ENCODE measurements around the gene CCT6A. TPM values are rescaled to one million over a fixed set of nuclear protein-coding genes. Genes with fewer than 3 reads are reported as not detected.

The CCT6A gene
- total and polyA plus RNA-seq, 9 of the 15 experiments (the other 6 are each of a cell fraction or from before 2014, with no cell fraction given): 244 to 708 (median 387) TPM

DNA sequence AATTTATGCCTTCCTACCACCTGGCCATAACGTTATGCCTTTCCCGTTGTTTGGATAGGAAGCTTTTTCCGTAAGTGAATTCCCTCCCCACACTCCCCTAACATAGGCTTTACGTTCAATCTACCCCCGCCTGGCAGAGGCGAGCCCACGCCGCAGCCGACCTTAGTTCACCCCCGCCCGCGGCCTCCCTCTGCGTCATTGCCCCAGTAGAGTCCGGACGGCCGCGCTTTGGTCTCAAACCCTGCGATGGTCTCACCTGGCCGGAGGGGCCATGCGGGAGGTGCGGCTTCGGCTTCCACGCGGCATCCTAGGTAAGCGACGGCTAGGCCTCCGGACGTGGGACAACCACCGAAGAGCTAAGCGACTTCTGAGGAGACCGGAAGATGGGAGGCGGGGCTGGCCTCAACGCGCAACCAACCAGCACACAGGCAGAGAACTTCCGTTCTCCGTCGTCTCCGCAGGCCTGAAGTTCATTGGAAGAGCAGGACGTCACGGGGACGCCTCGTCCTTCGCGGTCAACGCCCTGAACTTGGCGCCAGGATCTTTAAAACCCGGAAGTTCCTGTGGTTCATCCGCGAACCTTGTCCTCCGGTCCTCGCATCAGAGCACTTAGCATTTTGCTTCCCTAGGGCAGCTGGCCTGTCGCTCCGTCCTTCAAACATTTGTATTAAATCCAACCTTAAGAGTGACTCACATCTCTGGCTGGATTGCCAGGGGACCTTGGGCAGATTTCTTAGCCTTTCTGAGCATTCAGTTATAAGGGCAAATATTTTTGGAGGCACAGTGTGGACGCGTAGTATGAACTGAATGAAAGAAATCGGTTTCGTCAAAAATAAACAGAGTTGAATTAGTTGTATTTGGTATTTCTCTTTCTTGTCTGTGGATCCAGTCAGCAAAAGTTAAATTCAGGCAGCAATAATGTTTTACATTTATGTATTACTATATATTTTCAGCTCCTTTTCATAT, 54.8 kb downstream of the CCT6A start, which contains the start of gene CHCHD2 (continued):
- TF ChIP-seq SREBF1 (IDR thresholded peaks at IDR 0.05; ENCODE audit: borderline replicate concordance, low read depth, low read length) (no peak), SLC30A9 (CRISPR knock-in tag; IDR thresholded peaks at IDR 0.05) (no peak), KAT7 (CRISPR knock-in tag; IDR thresholded peaks at IDR 0.05; ENCODE audit: borderline replicate concordance) (peak; percentile 24; the same call in 1 of the 2 replicates), RAD51 (IDR thresholded peaks at IDR 0.05; ENCODE audit: borderline replicate concordance, low read depth) (peak; percentile 46; the same call in 1 of the 2 replicates), NEUROD1 (IDR thresholded peaks at IDR 0.05; ENCODE audit: borderline replicate concordance, low read depth, low read length, partially characterized antibody) (peak; percentile 69), MECOM (CRISPR knock-in tag; IDR thresholded peaks at IDR 0.05) (no peak), CBFA2T2 (conservative IDR thresholded peaks at IDR 0.05) (no peak), SRF (CRISPR knock-in tag; IDR thresholded peaks at IDR 0.05) (peak in 1 of 2 experiments; percentile 57; a peak in 1 of 4 replicates), PHB (CRISPR knock-in tag; IDR thresholded peaks at IDR 0.05) (no peak; the same call in 1 of the 2 replicates), CAMTA2 (CRISPR knock-in tag; conservative IDR thresholded peaks at IDR 0.05) (no peak), KLF16 (IDR thresholded peaks at IDR 0.05) (no peak), ZNF408 (CRISPR knock-in tag; IDR thresholded peaks at IDR 0.05; ENCODE audit: low read depth) (no peak), ETV5 (CRISPR knock-in tag; IDR thresholded peaks at IDR 0.05; ENCODE audit: low read depth) (peak; percentile 79), NFIC (IDR thresholded peaks at IDR 0.05) (peak; percentile 42), ZFP36 (IDR thresholded peaks at IDR 0.05; ENCODE audit: low read depth, low read length, partially characterized antibody) (no peak), ZKSCAN3 (CRISPR knock-in tag; IDR thresholded peaks at IDR 0.05) (no peak), PRMT5 (CRISPR knock-in tag; IDR thresholded peaks at IDR 0.05) (no peak)
- TF ChIP-seq, protein P1, sequence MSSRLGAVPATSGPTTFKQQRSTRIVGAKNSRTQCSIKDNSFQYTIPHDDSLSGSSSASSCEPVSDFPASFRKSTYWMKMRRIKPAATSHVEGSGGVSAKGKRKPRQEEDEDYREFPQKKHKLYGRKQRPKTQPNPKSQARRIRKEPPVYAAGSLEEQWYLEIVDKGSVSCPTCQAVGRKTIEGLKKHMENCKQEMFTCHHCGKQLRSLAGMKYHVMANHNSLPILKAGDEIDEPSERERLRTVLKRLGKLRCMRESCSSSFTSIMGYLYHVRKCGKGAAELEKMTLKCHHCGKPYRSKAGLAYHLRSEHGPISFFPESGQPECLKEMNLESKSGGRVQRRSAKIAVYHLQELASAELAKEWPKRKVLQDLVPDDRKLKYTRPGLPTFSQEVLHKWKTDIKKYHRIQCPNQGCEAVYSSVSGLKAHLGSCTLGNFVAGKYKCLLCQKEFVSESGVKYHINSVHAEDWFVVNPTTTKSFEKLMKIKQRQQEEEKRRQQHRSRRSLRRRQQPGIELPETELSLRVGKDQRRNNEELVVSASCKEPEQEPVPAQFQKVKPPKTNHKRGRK (tag; IDR thresholded peaks at IDR 0.05): no peak
- TF ChIP-seq, protein P2, sequence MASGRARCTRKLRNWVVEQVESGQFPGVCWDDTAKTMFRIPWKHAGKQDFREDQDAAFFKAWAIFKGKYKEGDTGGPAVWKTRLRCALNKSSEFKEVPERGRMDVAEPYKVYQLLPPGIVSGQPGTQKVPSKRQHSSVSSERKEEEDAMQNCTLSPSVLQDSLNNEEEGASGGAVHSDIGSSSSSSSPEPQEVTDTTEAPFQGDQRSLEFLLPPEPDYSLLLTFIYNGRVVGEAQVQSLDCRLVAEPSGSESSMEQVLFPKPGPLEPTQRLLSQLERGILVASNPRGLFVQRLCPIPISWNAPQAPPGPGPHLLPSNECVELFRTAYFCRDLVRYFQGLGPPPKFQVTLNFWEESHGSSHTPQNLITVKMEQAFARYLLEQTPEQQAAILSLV (tag; IDR thresholded peaks at IDR 0.05): no peak
- TF ChIP-seq, protein P3, sequence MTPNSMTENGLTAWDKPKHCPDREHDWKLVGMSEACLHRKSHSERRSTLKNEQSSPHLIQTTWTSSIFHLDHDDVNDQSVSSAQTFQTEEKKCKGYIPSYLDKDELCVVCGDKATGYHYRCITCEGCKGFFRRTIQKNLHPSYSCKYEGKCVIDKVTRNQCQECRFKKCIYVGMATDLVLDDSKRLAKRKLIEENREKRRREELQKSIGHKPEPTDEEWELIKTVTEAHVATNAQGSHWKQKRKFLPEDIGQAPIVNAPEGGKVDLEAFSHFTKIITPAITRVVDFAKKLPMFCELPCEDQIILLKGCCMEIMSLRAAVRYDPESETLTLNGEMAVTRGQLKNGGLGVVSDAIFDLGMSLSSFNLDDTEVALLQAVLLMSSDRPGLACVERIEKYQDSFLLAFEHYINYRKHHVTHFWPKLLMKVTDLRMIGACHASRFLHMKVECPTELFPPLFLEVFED (CRISPR knock-in tag; conservative IDR thresholded peaks at IDR 0.05): no peak
- TF ChIP-seq, protein P4, sequence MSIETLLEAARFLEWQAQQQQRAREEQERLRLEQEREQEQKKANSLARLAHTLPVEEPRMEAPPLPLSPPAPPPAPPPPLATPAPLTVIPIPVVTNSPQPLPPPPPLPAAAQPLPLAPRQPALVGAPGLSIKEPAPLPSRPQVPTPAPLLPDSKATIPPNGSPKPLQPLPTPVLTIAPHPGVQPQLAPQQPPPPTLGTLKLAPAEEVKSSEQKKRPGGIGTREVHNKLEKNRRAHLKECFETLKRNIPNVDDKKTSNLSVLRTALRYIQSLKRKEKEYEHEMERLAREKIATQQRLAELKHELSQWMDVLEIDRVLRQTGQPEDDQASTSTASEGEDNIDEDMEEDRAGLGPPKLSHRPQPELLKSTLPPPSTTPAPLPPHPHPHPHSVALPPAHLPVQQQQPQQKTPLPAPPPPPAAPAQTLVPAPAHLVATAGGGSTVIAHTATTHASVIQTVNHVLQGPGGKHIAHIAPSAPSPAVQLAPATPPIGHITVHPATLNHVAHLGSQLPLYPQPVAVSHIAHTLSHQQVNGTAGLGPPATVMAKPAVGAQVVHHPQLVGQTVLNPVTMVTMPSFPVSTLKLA (conservative IDR thresholded peaks at IDR 0.05): peak; percentile 73 to 86
